Measurements from ENCODE around the gene HMG20A.

HMG20A gene

GRCh38 chr15:77499087-77499760 is 78.5 kb downstream of the HMG20A start:
- DNase-seq (ENCODE audit: low spot score): no peak

DNA sequence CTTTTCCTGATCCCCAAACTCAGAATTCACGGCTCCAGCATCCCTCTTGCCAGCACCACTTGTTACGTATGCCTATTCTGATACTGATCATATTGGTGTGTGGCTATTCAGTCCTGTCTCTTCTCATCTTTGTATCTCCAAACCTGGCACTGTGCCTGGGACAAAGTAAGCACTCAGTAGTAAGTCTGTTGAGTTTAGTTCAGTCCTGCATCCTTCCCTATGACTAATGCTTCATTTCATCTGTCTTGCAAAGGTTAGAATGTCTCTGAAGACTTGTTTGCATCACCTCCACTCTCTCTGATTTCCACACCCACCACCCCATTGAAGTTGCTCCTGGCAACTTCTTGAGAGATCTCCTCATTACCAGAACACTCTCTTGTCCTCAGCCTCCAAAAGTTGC is 80.3 kb downstream of the HMG20A start:
- DNase-seq (ENCODE audit: low spot score): no peak

DNA sequence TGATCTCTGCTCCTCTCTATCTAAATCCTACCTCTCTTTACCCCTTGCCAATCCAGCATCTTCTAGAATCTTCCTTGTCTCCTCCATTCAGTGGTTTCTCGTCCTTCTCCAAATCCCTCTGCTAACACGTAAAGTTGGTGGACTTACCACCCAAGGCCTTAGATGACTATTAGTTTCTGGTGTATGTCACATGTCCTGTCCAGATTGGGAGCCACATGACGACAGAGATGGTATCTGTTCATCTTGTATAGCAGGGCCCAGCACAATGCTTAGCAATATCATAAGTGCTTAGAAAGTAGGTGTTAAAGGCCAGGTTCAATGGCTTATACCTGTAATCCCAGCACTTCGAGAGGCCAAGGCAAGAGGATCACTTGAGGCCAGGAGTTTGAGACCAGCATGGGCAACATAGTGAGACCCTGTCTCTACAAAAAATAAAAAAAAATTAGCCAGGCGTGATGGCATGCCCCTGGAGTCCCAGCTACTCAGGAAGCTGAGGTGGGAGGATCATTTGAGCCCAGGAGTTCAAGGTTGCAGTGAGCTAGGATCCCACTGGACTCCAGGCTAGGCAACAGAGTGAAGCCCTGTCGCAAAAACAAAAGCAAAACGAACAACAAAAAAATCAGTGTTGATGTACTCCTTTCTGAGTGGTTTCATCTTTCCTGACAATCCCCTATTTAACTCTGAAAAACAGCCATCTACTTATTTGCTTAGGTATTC is 81.8 kb downstream of the HMG20A start:
- DNase-seq (ENCODE audit: low spot score): no peak

DNA sequence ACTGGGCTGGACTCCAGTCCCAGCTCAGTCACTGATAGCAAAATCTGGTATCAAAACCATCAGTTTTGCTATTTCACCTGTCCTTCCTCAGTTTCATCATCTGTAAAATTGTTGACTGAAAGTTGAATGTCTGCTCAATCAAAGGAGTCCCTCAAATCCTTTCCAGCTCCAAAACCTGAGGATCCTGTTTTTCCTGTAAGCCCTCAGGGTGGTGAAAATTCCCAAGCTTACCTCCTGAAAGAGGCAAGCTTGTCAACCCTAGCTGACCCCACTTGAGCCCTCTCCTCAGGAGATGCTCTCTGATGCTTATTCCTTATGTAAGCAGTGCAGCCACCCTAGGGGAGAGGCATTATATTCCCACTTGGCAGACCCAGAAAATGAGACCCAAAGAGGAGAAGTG is 82.6 kb downstream of the HMG20A start:
- DNase-seq (ENCODE audit: low spot score): no peak

- DNase-seq (ENCODE audit: low spot score): no peak
Measured at GRCh38 chr15:77503764-77504163, 83.1 kb downstream of the HMG20A start.

- DNase-seq (ENCODE audit: low spot score): no peak
Measured at GRCh38 chr15:77504306-77504705, 83.6 kb downstream of the HMG20A start.

- no peak for DNase-seq (ENCODE audit: low spot score)
Measured at GRCh38 chr15:77504871-77505270, 84.2 kb downstream of the HMG20A start.

DNA sequence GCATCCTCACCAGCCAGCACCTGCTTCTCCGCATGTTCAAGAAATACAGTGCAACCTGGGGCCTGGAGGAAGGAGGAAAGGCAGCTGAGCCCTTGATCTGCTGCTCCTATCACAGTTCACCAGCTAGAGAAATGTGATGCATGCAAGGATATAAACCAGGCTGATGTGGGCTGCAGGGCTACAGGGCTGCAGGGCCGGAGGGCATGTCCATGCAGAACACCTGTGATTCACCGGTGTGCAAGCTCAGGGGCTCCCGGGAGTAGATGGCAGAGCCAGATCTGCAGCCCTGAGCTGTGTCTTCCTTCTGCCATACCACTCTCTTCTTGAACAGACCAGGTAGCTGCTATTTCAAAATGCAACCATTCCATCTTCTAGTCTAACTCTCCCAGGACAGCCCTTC is 84.9 kb downstream of the HMG20A start:
- DNase-seq (ENCODE audit: low spot score): no peak

GRCh38 chr15:77506311-77507142 is 85.8 kb downstream of the HMG20A start:
- DNase-seq (ENCODE audit: low spot score): peak; percentile 37

DNA sequence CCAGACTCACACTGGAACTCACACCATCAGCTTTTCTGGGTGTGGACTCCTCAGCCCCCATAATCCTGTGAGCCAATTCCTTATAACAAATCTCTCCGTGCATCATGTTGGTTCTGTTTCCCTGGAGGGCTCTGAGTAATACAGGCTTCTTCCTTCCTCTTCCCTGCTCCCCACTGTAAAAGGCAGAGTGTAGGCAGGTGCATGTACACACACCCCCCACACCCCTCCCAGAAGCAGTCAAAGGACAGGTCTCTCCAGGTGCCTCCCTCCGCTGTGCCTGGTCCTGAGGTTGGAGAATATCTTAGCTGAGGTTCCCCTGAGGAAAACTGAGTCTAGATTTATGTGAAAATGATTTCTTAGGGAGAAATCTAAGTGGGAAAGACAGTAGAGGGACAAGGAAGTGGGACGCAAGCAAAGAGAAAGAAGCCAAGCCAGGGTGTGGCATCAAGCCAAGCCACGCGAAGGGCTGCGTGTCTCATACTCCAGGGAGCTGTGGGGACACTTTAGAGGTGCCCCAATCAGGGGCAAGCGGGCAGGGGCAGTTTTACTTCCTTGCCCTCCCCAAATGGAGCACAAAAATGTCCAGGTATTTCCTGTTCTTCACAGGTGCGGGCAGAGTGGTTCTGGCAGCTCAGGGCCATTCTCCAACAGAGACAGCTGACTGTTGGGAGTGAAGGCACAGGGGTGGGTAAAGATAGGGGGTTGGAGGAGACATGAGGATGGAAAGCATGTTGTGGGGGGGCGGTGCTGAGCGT is 86.6 kb downstream of the HMG20A start:
- peak; percentile 26 for DNase-seq (ENCODE audit: low spot score)

GRCh38 chr15:77507911-77508310 is 87.2 kb downstream of the HMG20A start:
- peak; percentile 90 for DNase-seq (ENCODE audit: low spot score)

DNA sequence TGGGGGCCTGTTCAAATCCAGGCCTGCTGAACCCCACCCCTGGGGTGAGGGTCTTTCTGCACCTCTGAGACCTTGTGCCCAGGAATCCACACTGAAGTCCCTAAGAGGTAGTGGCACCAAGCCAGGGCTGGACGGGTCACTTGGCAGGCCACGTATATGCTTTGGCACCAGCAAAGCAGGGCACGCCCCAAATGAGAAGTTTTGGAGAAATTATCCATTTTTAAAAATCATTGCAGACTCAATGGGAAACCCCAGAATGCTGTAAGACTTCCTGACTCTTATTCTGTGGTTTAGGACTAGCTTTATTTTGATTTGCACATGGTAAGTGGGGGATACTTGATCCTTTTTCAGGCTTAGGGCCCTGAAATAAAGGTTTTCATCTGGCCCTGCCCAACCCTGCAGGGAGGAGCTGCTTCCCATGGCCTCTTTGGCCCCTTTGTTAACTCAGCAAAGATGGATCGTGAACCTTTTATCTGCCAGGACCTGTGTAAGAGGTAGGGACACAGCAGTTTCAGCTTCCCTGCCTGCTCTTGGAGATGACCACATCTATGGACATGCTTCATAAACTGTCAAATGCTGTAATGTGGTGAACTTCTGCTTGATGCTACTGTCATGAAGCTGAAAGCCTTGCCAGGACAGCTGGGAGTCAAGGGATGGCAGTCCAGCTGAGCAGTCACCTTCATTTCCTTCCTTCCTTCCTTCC is 88.0 kb downstream of the HMG20A start:
- no peak for DNase-seq (ENCODE audit: low spot score)

- DNase-seq (ENCODE audit: low spot score): no peak
Measured at GRCh38 chr15:77510066-77511057, 89.7 kb downstream of the HMG20A start.

DNA sequence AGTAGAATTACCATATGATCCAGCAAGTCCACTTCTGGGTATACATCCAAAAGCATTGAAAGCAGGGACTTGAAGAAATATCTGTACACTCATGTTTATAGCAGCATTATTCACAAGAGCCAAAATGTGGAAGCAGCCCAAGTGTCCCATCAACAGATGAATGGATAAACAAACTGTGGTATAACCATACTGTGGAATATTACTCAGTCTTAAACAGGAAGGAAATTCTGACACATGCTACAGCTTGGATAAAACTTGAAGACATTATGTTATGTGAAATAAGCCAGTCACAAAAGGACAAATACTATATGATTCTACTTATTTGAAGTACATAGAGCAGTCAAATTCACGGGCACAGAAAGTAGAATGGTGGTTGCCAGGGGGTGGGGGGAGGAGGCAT is 91.2 kb downstream of the HMG20A start:
- no peak for DNase-seq (ENCODE audit: low spot score)

DNA sequence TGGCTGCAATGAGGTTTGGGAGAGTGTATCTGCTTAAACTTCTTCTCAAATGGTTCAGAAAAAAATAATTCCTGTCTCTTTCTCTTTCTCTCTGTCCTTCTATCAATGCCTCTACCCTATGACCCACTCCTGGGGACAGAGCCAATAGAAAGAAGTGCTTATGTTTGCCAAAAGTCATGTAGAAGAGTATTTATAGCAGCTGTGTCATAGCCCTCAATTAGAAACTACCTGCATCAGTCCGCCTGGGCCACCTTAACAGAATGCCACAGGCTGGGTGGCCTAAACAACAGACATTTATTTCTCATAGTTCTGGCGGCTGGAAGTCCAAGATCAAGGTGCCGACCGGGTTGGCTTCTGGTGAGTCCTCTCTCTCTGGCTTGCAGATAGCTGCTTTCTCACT is 92.5 kb downstream of the HMG20A start:
- no peak for DNase-seq (ENCODE audit: low spot score)

DNA sequence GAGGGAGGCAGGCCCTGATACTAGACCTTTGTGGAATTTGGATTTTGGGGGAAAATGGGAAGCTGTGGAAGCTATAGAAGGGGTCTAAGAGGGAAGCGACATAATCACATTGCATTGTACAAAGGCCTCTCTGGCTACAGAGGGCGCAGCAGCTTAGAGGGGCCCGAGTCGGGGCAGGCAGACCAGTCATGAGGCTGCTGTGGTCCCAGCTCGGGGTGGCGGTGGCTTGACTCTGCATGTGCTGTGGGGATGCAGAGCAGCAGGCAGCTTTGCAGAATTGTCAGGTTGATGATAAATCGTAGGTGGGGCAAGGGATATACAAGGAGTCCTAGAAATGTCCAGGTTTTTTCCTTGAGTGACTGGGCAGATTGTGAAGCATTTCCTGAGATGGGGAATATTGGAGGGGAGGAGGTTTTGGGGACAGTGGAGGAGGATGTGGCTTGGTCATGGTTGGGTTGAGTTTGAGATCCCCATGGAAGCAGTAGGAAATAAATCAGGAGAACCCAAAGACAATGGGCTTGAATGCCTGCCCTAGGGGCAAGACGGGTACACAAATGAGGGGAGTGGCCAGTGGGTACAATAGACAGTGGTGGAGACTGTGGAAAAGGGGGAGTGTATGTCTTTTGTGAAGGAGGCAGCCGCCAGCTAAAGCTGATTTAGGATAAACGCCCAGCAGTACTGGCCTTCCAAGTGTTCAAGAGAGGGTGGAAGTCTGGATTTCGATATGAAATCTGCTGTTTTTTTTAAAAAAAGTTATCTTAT is 94.1 kb downstream of the HMG20A start:
- DNase-seq (ENCODE audit: low spot score): no peak

GRCh38 chr15:77515613-77516012 is 94.9 kb downstream of the HMG20A start:
- no peak for DNase-seq (ENCODE audit: low spot score)

- DNase-seq (ENCODE audit: low spot score): no peak
Measured at GRCh38 chr15:77516076-77516475, 95.4 kb downstream of the HMG20A start.

- no peak for DNase-seq (ENCODE audit: low spot score)
Measured at GRCh38 chr15:77516786-77517185, 96.1 kb downstream of the HMG20A start.

GRCh38 chr15:77517579-77517978 is 96.9 kb downstream of the HMG20A start:
- DNase-seq (ENCODE audit: low spot score): no peak

Data from COLO829 (cell line).